ENCODE measurements around the gene GALNT9. TPM values are rescaled to one million over a fixed set of nuclear protein-coding genes. Genes with fewer than 3 reads are reported as not detected.

Gene GALNT9
- total and polyA plus RNA-seq, 5 donors from 2014 or later, result 0.37 to 0.69 (median 0.64) TPM; not detected in 2

GRCh38 chr12:132338311-132338710 is 8.9 kb upstream of the GALNT9 start:
- no peak overlapping the region for H3K4me3 ChIP-seq (ENCODE audit: low read depth, low read length)
- H3K4me1 ChIP-seq (ENCODE audit: control insufficient read depth, insufficient read depth, low read length, poor library complexity, severe bottlenecking), result no peaks in the 10 kb centered on the region
- no peak overlapping the region for H3K27ac ChIP-seq (ENCODE audit: insufficient read depth, low read length, poor library complexity, severe bottlenecking)
- Mint-ChIP-seq H3K36me3 (no peaks in the 10 kb centered on the region), H3K9me3 (peaks cover 0 to 5% (median 0%) of the 10 kb centered on the region in 7 donors), H3K27ac (no peak overlapping the region), H3K27me3 (no peaks in the 10 kb centered on the region), H3K4me1 (peaks cover 0 to 5% (median 0%) of the 10 kb centered on the region in 4 donors), H3K4me3 (no peak overlapping the region)
- no peak for ATAC-seq (ENCODE audit: low read depth in 2 of 2)
- no peak for DNase-seq
- no peaks in the 10 kb centered on the region for H3K27me3 ChIP-seq (ENCODE audit: control insufficient read depth, insufficient read depth, low read length)
- H3K9me3 ChIP-seq (ENCODE audit: control insufficient read depth in 2 of 2, low read length in 2 of 2), result no peaks in the 10 kb centered on the region
- H3K36me3 ChIP-seq (ENCODE audit: control insufficient read depth, insufficient read depth, low read length), result no peaks in the 10 kb centered on the region

GRCh38 chr12:132337557-132337956 is 8.2 kb upstream of the GALNT9 start:
- Mint-ChIP-seq H3K4me1 (peaks cover 0 to 2% (median 0%) of the 10 kb centered on the region in 4 donors), H3K27me3 (no peaks in the 10 kb centered on the region), H3K36me3 (no peaks in the 10 kb centered on the region), H3K9me3 (peaks cover 0 to 4% (median 0%) of the 10 kb centered on the region in 7 donors), H3K27ac (no peak overlapping the region), H3K4me3 (no peak overlapping the region)
- no peak overlapping the region for H3K27ac ChIP-seq (ENCODE audit: insufficient read depth, low read length, poor library complexity, severe bottlenecking)
- DNase-seq, result no peak
- no peaks in the 10 kb centered on the region for H3K4me1 ChIP-seq (ENCODE audit: control insufficient read depth, insufficient read depth, low read length, poor library complexity, severe bottlenecking)
- no peak overlapping the region for H3K4me3 ChIP-seq (ENCODE audit: low read depth, low read length)
- no peak for ATAC-seq (ENCODE audit: low read depth in 2 of 2)
- H3K9me3 ChIP-seq (ENCODE audit: control insufficient read depth in 2 of 2, low read length in 2 of 2), result no peaks in the 10 kb centered on the region
- no peaks in the 10 kb centered on the region for H3K36me3 ChIP-seq (ENCODE audit: control insufficient read depth, insufficient read depth, low read length)
- no peaks in the 10 kb centered on the region for H3K27me3 ChIP-seq (ENCODE audit: control insufficient read depth, insufficient read depth, low read length)

- Histone ChIP-seq H3K27me3 (ENCODE audit: control insufficient read depth, insufficient read depth, low read length) (no peaks in the 10 kb centered on the region), H3K36me3 (ENCODE audit: control insufficient read depth, insufficient read depth, low read length) (no peaks in the 10 kb centered on the region), H3K9me3 (ENCODE audit: control insufficient read depth in 2 of 2, low read length in 2 of 2) (no peaks in the 10 kb centered on the region), H3K4me1 (ENCODE audit: control insufficient read depth, insufficient read depth, low read length, poor library complexity, severe bottlenecking) (no peaks in the 10 kb centered on the region), H3K27ac (ENCODE audit: insufficient read depth, low read length, poor library complexity, severe bottlenecking) (no peak overlapping the region), H3K4me3 (ENCODE audit: low read depth, low read length) (no peak overlapping the region)
- no peak overlapping the region for H3K27ac Mint-ChIP-seq
- no peaks in the 10 kb centered on the region for H3K4me1 Mint-ChIP-seq
- no peaks in the 10 kb centered on the region for H3K27me3 Mint-ChIP-seq
- DNase-seq (no peak), ATAC-seq (ENCODE audit: low read depth in 2 of 2) (no peak)
- H3K9me3 Mint-ChIP-seq, result peaks cover 0 to 4% (median 0%) of the 10 kb centered on the region in 7 donors
- no peaks in the 10 kb centered on the region for H3K36me3 Mint-ChIP-seq
- no peak overlapping the region for H3K4me3 Mint-ChIP-seq
Observed at GRCh38 chr12:132336451-132337413, 7.3 kb upstream of the GALNT9 start.

GRCh38 chr12:132335179-132335756 is 5.9 kb upstream of the GALNT9 start:
- no peaks in the 10 kb centered on the region for H3K36me3 Mint-ChIP-seq
- Histone ChIP-seq H3K9me3 (ENCODE audit: control insufficient read depth in 2 of 2, low read length in 2 of 2) (no peaks in the 10 kb centered on the region), H3K4me1 (ENCODE audit: control insufficient read depth, insufficient read depth, low read length, poor library complexity, severe bottlenecking) (no peaks in the 10 kb centered on the region), H3K36me3 (ENCODE audit: control insufficient read depth, insufficient read depth, low read length) (no peaks in the 10 kb centered on the region), H3K27me3 (ENCODE audit: control insufficient read depth, insufficient read depth, low read length) (peaks cover 7% of the 10 kb centered on the region), H3K4me3 (ENCODE audit: low read depth, low read length) (no peak overlapping the region), H3K27ac (ENCODE audit: insufficient read depth, low read length, poor library complexity, severe bottlenecking) (no peak overlapping the region)
- peaks cover 0 to 4% (median 3%) of the 10 kb centered on the region in 7 donors for H3K9me3 Mint-ChIP-seq
- H3K27ac Mint-ChIP-seq, result no peak overlapping the region
- H3K4me3 Mint-ChIP-seq, result no peak overlapping the region
- DNase-seq (no peak), ATAC-seq (ENCODE audit: low read depth in 2 of 2) (no peak)
- H3K4me1 Mint-ChIP-seq, result peaks cover 0 to 3% (median 1%) of the 10 kb centered on the region in 4 donors
- peaks cover 10% of the 10 kb centered on the region for H3K27me3 Mint-ChIP-seq

GRCh38 chr12:132333766-132334165 is 4.4 kb upstream of the GALNT9 start:
- Histone ChIP-seq H3K36me3 (ENCODE audit: control insufficient read depth, insufficient read depth, low read length) (no peaks in the 10 kb centered on the region), H3K4me3 (ENCODE audit: low read depth, low read length) (no peak overlapping the region), H3K27me3 (ENCODE audit: control insufficient read depth, insufficient read depth, low read length) (peaks cover 7% of the 10 kb centered on the region), H3K27ac (ENCODE audit: insufficient read depth, low read length, poor library complexity, severe bottlenecking) (no peak overlapping the region), H3K4me1 (ENCODE audit: control insufficient read depth, insufficient read depth, low read length, poor library complexity, severe bottlenecking) (no peaks in the 10 kb centered on the region), H3K9me3 (ENCODE audit: control insufficient read depth in 2 of 2, low read length in 2 of 2) (no peaks in the 10 kb centered on the region)
- H3K4me3 Mint-ChIP-seq, result no peak overlapping the region
- peaks cover 11% of the 10 kb centered on the region for H3K27me3 Mint-ChIP-seq
- no peak for DNase-seq
- peaks cover 0 to 3% (median 1%) of the 10 kb centered on the region in 4 donors for H3K4me1 Mint-ChIP-seq
- no peaks in the 10 kb centered on the region for H3K36me3 Mint-ChIP-seq
- ATAC-seq (ENCODE audit: low read depth in 2 of 2), result no peak
- peaks cover 0 to 4% (median 3%) of the 10 kb centered on the region in 7 donors for H3K9me3 Mint-ChIP-seq
- H3K27ac Mint-ChIP-seq, result peak overlapping the region in 1 of 3 donors; percentile 20

- no peak for ATAC-seq (ENCODE audit: low read depth in 2 of 2)
- Mint-ChIP-seq H3K4me1 (peaks cover 0 to 5% (median 2%) of the 10 kb centered on the region in 4 donors), H3K36me3 (no peaks in the 10 kb centered on the region), H3K9me3 (peaks cover 0 to 4% (median 3%) of the 10 kb centered on the region in 7 donors), H3K27ac (no peak overlapping the region), H3K4me3 (no peak overlapping the region), H3K27me3 (peaks cover 11% of the 10 kb centered on the region)
- Histone ChIP-seq H3K27me3 (ENCODE audit: control insufficient read depth, insufficient read depth, low read length) (peaks cover 7% of the 10 kb centered on the region), H3K9me3 (ENCODE audit: control insufficient read depth in 2 of 2, low read length in 2 of 2) (no peaks in the 10 kb centered on the region), H3K4me1 (ENCODE audit: control insufficient read depth, insufficient read depth, low read length, poor library complexity, severe bottlenecking) (no peaks in the 10 kb centered on the region), H3K4me3 (ENCODE audit: low read depth, low read length) (no peak overlapping the region), H3K36me3 (ENCODE audit: control insufficient read depth, insufficient read depth, low read length) (no peaks in the 10 kb centered on the region), H3K27ac (ENCODE audit: insufficient read depth, low read length, poor library complexity, severe bottlenecking) (no peak overlapping the region)
- DNase-seq, result no peak
Observed at GRCh38 chr12:132333273-132333672, 3.9 kb upstream of the GALNT9 start.

GRCh38 chr12:132330549-132330881 is 1.1 kb upstream of the GALNT9 start:
- Histone ChIP-seq H3K36me3 (ENCODE audit: control insufficient read depth, insufficient read depth, low read length) (no peaks in the 10 kb centered on the region), H3K9me3 (ENCODE audit: control insufficient read depth in 2 of 2, low read length in 2 of 2) (no peaks in the 10 kb centered on the region), H3K4me3 (ENCODE audit: low read depth, low read length) (no peak overlapping the region), H3K27ac (ENCODE audit: insufficient read depth, low read length, poor library complexity, severe bottlenecking) (no peak overlapping the region), H3K27me3 (ENCODE audit: control insufficient read depth, insufficient read depth, low read length) (peaks cover 7% of the 10 kb centered on the region), H3K4me1 (ENCODE audit: control insufficient read depth, insufficient read depth, low read length, poor library complexity, severe bottlenecking) (no peaks in the 10 kb centered on the region)
- no peak for ATAC-seq (ENCODE audit: low read depth in 2 of 2)
- no peak for DNase-seq
- Mint-ChIP-seq H3K4me1 (peaks cover 0 to 7% (median 2%) of the 10 kb centered on the region in 4 donors), H3K27ac (no peak overlapping the region), H3K4me3 (peak overlapping the region in 1 of 4 donors; percentile 15), H3K36me3 (no peaks in the 10 kb centered on the region), H3K27me3 (peaks cover 20% of the 10 kb centered on the region), H3K9me3 (peaks cover 0 to 3% (median 0%) of the 10 kb centered on the region in 7 donors)
